ENCODE results near the gene PRRT2.
"Not testable (repeated sequence)": the region's sequence is repeated elsewhere in the genome, so short reads cannot be mapped to it uniquely, and the experiment has no call there.

The PRRT2 gene

GRCh38 chr16:29770250-29770929 is 41.6 kb upstream of the PRRT2 start:
- no peak for TF ChIP-seq CTCF (IDR thresholded peaks at IDR 0.05; ENCODE audit: low read depth, low read length)
- H3K4me3 ChIP-seq (ENCODE audit: low read depth, low read length): no peak overlapping the region

GRCh38 chr16:29772330-29772729 is 39.7 kb upstream of the PRRT2 start:
- H3K4me3 ChIP-seq (ENCODE audit: low read depth, low read length): not testable (repeated sequence)

GRCh38 chr16:29774730-29775129 is 37.3 kb upstream of the PRRT2 start:
- H3K4me3 ChIP-seq (ENCODE audit: low read depth, low read length): no peak overlapping the region
- TF ChIP-seq CTCF (IDR thresholded peaks at IDR 0.05; ENCODE audit: low read depth, low read length): no peak

- TF ChIP-seq CTCF (IDR thresholded peaks at IDR 0.05; ENCODE audit: low read depth, low read length): no peak
- H3K4me3 ChIP-seq (ENCODE audit: low read depth, low read length): no peak overlapping the region
Observed at GRCh38 chr16:29775742-29776408, 36.1 kb upstream of the PRRT2 start.

GRCh38 chr16:29777576-29778350 is 34.2 kb upstream of the PRRT2 start, which contains the start of gene ZG16:
TSS of gene ZG16 (plus strand) at chr16:29778256. CDS start at chr16:29779267, 1,011 bp downstream.
- no peak within 1 kb of the TSS for H3K4me3 ChIP-seq (ENCODE audit: low read depth, low read length)
- no peak for TF ChIP-seq CTCF (IDR thresholded peaks at IDR 0.05; ENCODE audit: low read depth, low read length)

GRCh38 chr16:29779474-29779873 is 32.5 kb upstream of the PRRT2 start:
- no peak overlapping the region for H3K4me3 ChIP-seq (ENCODE audit: low read depth, low read length)
- no peak for TF ChIP-seq CTCF (IDR thresholded peaks at IDR 0.05; ENCODE audit: low read depth, low read length)

- not testable (repeated sequence) for H3K4me3 ChIP-seq (ENCODE audit: low read depth, low read length)
Observed at GRCh38 chr16:29783094-29783953, 28.7 kb upstream of the PRRT2 start.
